NCI-H146 treated with DMSO at 0.1 percent for 48 hours (cell line): ENCODE data around the gene LMNA.
A peak's percentile ranks its signal among the peaks of the same experiment; 100 is the strongest.

Experiments
- DNase-seq: peaks from one replicate; lab custom pipeline; 2025; ENCODE audit not compliant: unreplicated experiment; lab: John Stamatoyannopoulos, UW

The LMNA gene

DNA sequence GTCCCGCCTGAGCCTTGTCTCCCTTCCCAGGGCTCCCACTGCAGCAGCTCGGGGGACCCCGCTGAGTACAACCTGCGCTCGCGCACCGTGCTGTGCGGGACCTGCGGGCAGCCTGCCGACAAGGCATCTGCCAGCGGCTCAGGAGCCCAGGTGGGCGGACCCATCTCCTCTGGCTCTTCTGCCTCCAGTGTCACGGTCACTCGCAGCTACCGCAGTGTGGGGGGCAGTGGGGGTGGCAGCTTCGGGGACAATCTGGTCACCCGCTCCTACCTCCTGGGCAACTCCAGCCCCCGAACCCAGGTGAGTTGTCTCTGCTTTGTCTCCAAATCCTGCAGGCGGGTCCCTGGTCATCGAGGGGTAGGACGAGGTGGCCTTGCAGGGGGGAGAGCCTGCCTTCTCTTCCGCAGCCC is 24.0 kb downstream of the LMNA start:
- DNase-seq, result no peak

- no peak for DNase-seq
Observed at GRCh38 chr1:156140879-156141707, 26.6 kb downstream of the LMNA start.

DNA sequence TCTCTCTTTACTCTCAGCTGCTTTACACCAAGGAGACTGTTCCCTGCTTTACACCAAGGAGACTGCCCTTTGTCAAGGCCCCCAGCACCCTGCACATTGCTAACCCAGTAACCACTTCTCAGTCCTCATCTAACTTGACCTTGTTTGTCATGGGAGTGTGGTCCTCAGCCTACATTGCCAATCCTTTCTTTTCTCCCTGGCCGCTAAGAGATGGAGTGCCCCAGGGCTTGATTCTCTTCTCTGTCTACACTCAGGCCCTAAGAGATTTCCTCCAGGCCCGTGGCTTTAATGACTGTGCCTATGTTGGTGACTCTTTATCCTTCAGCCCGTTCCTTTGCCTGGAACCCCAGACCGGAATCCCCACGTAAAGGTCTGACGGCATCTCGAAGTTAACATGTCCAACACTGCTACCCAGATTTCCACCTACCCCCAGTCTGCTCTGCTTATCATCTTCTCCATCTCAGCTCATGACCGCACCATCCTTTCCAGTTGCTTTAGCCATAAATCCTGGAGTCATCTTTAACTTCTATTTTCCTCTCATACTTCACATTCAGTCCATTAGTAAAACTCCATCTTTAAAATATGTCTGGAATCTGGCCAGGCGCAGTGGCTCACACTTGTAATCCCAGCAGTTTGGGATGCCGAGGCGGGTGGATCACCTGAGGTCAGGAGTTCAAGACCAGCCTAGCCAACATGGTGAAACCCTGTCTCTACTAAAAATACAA is 29.4 kb downstream of the LMNA start:
- no peak for DNase-seq

DNA sequence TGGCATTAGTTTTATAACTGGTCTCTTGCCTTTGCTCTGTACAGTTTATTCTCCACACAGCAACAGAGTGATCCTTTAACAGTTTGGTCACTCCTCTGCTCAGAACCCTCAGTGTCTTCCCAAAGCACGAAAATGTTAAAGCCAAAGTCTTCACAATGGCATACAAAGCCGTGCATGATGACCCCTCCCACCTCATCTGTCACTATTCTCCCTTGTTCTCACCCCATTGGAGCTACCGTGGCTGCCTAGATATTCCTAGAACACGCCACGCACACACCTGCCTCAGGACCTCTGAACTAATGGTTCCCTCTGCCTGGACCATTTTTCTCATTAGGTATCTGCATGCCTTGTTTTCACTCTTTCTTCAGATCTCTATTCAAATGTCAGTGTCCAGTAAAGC is 30.2 kb downstream of the LMNA start:
- no peak for DNase-seq

- DNase-seq, result no peak
Observed at GRCh38 chr1:156145650-156146019, 31.1 kb downstream of the LMNA start.

GRCh38 chr1:156146020-156146768 is 31.7 kb downstream of the LMNA start:
- peak; percentile 77 for DNase-seq

DNA sequence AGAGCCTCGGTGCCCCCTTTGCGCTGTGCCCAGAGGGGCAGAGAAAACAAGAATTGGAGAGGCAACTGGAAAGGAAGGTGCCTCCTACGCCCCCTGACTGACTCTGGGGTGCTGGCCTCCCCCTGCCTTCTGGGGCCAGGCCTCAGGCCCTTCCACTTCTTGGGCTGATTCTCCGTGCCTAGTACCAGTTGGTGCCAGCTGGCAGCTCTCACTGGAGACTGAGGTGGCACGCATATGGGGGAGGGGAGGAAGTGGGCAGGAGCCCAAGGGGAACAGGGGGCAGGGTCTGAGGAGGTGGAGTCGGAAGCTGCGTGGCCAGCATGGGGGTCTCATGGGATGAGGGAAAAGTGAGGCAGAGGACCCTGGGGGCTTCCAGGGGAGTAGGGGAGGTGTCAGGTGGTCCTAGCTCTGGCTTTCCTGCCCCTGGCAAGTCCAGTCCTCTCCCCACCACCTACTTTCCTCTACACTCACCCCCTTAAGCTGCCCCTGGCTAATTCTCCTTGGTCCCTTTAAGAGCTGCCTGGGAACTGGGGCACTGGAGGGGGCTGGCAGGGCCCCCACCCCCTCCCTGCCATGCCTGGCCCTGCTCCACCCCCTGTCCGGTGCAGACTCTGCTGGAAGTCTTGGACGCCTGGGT is 32.4 kb downstream of the LMNA start:
- DNase-seq, result no peak

DNA sequence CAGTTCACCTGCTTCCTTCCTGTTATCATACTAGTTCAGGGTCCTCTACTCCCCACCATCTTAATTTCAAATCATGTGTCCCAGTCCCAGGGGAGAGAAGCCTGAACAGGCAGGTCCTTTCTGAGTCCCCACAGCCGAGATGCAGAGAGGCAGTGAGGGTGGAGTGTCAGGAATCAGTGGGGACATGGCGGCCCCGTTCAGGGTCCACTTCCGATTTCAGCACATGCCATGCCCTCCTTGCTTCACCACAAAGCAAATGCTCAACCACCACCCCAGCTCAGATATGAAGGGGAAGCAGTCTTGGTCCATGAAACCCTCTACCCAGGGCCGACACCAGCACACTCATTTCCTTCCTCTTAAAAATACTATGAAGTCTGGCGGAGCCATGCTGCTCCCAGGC is 33.7 kb downstream of the LMNA start:
- DNase-seq, result no peak

DNA sequence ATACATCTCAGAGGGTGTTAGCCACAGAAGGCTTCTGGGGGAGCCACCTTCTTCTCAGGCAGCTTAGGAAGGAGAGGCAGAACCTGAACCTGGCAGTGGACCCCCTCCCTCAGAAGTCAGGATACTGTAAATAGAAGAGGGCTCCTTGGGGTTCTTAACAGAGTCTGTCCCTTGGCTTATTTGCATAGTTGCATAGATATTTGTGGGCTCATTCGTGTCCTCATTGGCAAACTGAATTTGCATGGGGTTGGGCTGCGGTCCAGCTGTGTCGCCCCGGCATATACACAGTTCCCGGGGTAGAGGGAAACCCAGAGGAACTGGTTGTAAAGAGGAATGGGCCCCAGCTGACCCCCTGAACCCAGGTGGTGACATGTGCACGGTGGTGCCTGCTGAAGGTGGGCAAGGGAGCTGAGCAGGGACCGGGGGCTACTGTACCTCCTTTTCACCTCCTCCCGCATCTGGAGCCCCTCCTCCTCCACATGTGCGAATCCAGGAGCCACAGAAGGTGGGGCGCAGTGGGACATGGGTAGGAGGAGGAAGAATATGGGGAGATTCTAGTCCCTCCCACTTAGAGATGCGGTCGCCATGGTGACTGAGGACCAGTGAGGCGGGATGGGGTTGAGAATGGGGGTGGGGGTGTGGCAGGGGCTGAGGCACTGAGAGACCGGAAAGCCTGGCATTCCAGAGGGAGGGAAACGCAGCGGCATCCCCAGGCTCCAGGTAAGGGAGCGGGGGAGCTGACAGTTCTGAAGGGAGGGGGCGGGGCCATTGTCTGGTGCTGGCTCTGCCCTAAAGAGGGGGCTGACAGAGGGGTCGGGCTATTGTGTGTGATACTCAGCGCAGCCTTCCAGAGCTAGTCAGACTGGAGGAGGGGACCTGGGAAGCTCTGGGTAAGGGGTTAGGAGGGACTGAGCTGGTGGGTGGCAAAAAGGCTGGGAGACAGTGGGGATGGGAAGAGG is 35.1 kb downstream of the LMNA start:
- no peak for DNase-seq

DNA sequence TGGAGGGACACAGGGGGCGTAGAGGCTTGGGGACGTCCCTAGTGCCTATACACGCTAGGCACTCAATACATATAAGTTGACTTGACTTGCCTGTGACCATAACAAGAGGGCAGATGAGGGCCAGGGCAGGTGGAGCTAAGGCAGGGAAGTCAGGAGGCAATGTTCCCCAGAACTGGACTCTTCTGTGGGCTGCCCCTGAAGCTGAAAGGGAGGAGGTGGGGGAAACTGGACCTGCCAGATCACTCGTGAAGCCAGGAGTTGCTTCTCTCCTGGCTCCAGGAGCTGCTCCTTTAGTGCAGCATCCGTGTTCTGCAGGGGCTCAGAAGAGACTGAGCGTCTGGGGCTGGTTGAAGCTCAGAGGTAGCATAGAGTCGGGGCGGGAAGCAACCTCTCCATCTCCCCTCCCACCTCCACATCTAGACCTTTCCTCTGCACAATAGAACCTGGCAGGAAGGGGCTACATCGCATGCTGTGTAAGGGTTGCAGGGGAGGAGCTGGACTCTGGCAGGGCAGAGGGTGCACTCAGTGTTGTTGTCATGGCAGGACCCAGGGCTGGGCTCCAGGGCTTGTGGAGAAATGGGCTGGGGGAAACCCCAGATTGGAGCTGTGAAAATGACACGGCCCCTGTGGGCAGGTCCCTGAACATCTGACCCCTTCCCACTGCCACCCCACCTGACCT is 36.0 kb downstream of the LMNA start:
- DNase-seq, result no peak

GRCh38 chr1:156151093-156151688 is 36.7 kb downstream of the LMNA start:
- no peak for DNase-seq

- no peak for DNase-seq
Observed at GRCh38 chr1:156152628-156153027, 38.1 kb downstream of the LMNA start.

DNA sequence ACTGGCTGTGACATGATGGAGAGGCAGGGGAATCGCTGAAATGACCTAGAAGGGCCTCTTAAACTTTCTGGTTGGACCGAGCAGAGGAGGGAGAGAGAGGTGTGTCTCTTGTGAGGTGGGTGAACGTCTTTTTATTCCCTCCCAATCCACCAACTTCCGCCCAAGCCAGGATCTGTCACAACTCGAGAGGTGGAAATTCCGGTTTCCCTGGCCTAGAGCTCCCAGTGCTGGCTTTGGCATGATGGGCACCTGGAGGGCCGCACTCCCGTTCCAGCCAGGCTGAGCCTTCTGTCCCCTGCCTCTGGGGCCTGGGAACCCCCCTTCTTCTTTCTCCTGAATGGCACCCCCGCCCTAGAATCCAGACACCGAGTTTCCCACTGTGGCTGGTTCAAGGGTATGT is 38.9 kb downstream of the LMNA start, which contains the start of gene SEMA4A:
TSS of gene SEMA4A (plus strand) at position 224 of the 400 bp plus-strand sequence. CDS start 994 bp downstream, outside the sequence.
- DNase-seq, result no peak

DNA sequence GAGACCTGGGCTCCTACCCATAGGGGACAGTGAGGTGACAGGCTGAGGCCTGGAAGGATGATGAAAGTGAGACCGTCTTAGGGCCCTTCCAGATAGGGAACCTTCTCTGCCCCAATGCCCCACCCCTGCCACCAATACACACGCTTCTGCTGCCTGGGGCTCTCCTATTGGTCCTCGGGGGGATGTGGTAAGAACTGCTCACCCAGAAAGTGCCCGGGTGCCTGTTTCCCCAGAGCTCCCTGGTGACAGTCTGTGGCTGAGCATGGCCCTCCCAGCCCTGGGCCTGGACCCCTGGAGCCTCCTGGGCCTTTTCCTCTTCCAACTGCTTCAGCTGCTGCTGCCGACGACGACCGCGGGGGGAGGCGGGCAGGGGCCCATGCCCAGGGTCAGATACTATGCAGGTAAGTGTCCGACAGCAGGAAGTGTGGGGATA is 39.8 kb downstream of the LMNA start:
- DNase-seq, result no peak

GRCh38 chr1:156155756-156156510 is 41.4 kb downstream of the LMNA start:
- DNase-seq, result no peak

GRCh38 chr1:156157506-156157905 is 43.0 kb downstream of the LMNA start:
- no peak for DNase-seq

GRCh38 chr1:156157966-156158365 is 43.5 kb downstream of the LMNA start:
- DNase-seq, result no peak

- DNase-seq, result no peak
Observed at GRCh38 chr1:156160000-156160742, 45.7 kb downstream of the LMNA start.
